ENCODE results near the gene ARFGAP3. TPM values are rescaled to one million over a fixed set of nuclear protein-coding genes. Genes with fewer than 3 reads are reported as not detected.

ARFGAP3 gene
- total RNA-seq, 1 donor from 2014 or later: 53.7 TPM

DNA sequence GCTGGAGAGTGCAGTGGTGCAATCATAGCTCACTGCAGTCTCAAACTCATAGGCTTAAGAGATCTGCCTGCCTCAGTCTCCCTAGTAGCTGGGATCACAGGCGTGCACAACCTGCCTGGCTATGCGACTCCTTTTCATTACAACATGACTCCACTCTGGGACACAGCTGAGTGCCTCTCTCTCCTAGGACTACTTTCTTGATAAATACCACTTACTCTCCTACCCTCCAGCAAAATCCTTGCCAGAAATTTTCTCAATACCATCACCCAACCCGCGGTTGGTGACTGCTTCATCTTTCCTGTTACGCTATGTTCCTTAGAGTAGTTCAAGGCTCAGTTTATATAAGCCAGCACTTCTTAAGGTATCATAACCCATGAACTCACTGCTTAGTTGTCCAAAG is 26.9 kb downstream of the ARFGAP3 start:
- H3K4me1 ChIP-seq: no peaks in the 10 kb centered on the region
- peaks cover 100% of the 10 kb centered on the region for H3K36me3 ChIP-seq

GRCh38 chr22:42829302-42829701 is 27.8 kb downstream of the ARFGAP3 start:
- Histone ChIP-seq H3K27me3 (no peaks in the 10 kb centered on the region), H3K9me3 (no peaks in the 10 kb centered on the region), H3K4me3 (no peak overlapping the region), H3K4me1 (no peaks in the 10 kb centered on the region), H3K27ac (no peak overlapping the region), H3K36me3 (peaks cover 100% of the 10 kb centered on the region)
- DNase-seq (no peak), ATAC-seq (no peak)
- intact Hi-C loops (cut with DNase I): no loop called here
- TF ChIP-seq, protein P1, sequence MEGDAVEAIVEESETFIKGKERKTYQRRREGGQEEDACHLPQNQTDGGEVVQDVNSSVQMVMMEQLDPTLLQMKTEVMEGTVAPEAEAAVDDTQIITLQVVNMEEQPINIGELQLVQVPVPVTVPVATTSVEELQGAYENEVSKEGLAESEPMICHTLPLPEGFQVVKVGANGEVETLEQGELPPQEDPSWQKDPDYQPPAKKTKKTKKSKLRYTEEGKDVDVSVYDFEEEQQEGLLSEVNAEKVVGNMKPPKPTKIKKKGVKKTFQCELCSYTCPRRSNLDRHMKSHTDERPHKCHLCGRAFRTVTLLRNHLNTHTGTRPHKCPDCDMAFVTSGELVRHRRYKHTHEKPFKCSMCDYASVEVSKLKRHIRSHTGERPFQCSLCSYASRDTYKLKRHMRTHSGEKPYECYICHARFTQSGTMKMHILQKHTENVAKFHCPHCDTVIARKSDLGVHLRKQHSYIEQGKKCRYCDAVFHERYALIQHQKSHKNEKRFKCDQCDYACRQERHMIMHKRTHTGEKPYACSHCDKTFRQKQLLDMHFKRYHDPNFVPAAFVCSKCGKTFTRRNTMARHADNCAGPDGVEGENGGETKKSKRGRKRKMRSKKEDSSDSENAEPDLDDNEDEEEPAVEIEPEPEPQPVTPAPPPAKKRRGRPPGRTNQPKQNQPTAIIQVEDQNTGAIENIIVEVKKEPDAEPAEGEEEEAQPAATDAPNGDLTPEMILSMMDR (IDR thresholded peaks at IDR 0.05): no peak

More for the DNA sequence above, 26.9 kb downstream of the ARFGAP3 start:
- Histone ChIP-seq H3K27me3 (no peaks in the 10 kb centered on the region), H3K27ac (no peak overlapping the region), H3K4me3 (no peak overlapping the region), H3K9me3 (no peaks in the 10 kb centered on the region)
- ATAC-seq (no peak), DNase-seq (no peak)
- TF ChIP-seq, protein P1 (IDR thresholded peaks at IDR 0.05): no peak
- intact Hi-C loops (cut with DNase I): no loop called here

DNA sequence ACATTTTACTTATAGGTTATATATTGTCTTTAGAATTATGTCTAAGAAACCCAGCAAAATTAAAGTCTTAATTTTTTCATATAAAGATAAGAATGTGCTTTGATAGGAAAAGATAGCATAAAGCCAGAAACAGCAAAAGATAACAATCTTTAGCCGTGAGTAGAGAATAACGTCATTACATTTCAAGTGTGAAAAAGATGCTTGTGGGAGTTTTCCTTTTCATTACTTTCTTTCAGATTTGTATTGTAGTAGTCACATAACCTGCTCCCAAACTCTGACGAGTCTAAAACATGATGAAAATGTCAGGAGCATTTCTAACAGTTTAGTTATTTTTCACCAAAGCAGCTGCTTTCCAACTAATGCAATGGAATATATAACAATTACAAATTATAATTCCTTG is 31.3 kb downstream of the ARFGAP3 start:
- H3K9me3 ChIP-seq: no peaks in the 10 kb centered on the region
- no peak overlapping the region for H3K4me3 ChIP-seq
- no peak for DNase-seq
- no peak overlapping the region for H3K27ac ChIP-seq
- no peak for ATAC-seq
- intact Hi-C loops (cut with DNase I): no loop called here
- no peaks in the 10 kb centered on the region for H3K4me1 ChIP-seq
- H3K36me3 ChIP-seq: peaks cover 100% of the 10 kb centered on the region
- TF ChIP-seq, protein P1 (IDR thresholded peaks at IDR 0.05): no peak
- no peaks in the 10 kb centered on the region for H3K27me3 ChIP-seq

- peaks cover 5% of the 10 kb centered on the region for H3K4me1 ChIP-seq
- peaks cover 67% of the 10 kb centered on the region for H3K36me3 ChIP-seq
- intact Hi-C loops (cut with DNase I): no loop called here
- no peak for ATAC-seq
- H3K9me3 ChIP-seq: no peaks in the 10 kb centered on the region
- DNase-seq: no peak
- H3K27me3 ChIP-seq: no peaks in the 10 kb centered on the region
- H3K4me3 ChIP-seq: no peak overlapping the region
- TF ChIP-seq, protein P1 (IDR thresholded peaks at IDR 0.05): no peak
- no peak overlapping the region for H3K27ac ChIP-seq
Observed at GRCh38 chr22:42821386-42821785, 35.7 kb downstream of the ARFGAP3 start.

DNA sequence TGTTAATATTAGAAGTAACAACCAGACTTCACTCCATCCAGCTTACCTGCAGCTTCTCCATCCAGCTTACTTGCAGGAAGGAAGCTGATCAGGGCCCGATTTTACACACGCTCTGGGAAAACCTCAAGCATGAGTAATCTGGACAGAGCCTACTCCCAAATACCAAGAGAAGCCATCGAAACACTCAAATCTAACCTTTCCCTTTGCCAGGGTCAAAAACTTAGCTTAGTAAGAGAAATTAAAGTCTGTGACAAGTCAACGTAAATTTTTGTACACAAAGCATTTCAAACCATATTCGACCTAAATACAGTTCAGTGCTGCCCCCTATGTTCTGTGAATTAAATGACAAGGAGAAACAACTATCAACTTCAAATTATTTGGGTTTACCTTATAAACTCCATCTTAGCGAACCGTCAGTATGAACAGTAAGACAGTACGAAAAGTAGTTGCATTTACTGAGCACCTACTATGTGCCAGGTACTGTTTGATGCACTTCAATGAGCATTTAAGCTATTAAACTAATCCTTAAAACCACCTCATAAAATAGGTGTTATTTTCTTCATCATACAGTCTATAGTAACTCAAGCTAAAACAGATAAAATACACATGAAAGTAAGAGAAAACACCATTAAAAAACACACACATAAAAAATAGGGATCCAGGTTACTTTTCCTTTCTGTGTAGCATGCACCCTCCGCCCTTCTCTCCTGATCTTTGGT is 36.9 kb downstream of the ARFGAP3 start:
- peaks cover 66% of the 10 kb centered on the region for H3K36me3 ChIP-seq
- H3K4me3 ChIP-seq: no peak overlapping the region
- no peaks in the 10 kb centered on the region for H3K27me3 ChIP-seq
- DNase-seq: no peak
- H3K9me3 ChIP-seq: no peaks in the 10 kb centered on the region
- H3K27ac ChIP-seq: peak overlapping the region; percentile 49
- peak; percentile 56 for ATAC-seq
- TF ChIP-seq, protein P1 (IDR thresholded peaks at IDR 0.05): peak; percentile 55
- intact Hi-C loops (cut with DNase I): no loop called here
- peaks cover 5% of the 10 kb centered on the region for H3K4me1 ChIP-seq
